ENCODE measurements around the gene ADAMTSL3. TPM values are rescaled to one million over a fixed set of nuclear protein-coding genes. Genes with fewer than 3 reads are reported as not detected.

Gene ADAMTSL3
- total RNA-seq, 1 experiment from 2014 or later, result 0.07 TPM

DNA sequence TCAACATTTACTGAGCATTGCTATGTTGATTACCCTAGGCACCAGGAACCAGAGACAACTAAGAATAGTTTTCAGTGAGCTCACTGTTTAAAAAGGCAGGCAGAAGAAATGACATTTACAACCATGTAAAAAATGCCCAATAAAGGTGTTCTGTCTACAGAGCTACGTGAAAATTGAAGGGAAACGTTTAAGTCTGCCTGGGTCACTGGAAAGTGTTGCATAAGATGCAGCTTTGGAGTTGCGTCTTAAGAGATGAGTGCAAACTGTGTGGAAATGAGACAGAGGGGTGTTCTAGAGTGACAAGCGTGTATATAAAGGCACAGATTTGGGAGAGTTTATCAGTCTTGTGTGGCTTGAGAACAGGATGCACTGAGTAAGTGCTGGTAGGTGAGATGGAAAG is 303.0 kb downstream of the ADAMTSL3 start:
- BruUV-seq (replicated peaks), result no TSS peak
- H3K27me3 Mint-ChIP-seq (ENCODE audit: insufficient read depth, unreplicated experiment), result peaks cover 18% of the 10 kb centered on the region
- Histone ChIP-seq H3K4me1 (no peaks in the 10 kb centered on the region), H3K9me3 (peaks cover 4% of the 10 kb centered on the region; the same call in 1 of the 2 replicates), H3K36me3 (ENCODE audit: control insufficient read depth, insufficient read depth, low read length) (no peaks in the 10 kb centered on the region), H3K27me3 (replicated peaks; ENCODE audit: control insufficient read depth, insufficient read depth, low read length) (no peaks in the 10 kb centered on the region), H3K4me3 (ENCODE audit: low read depth, low read length) (no peak overlapping the region)
- ChIA-PET CTCF (no interaction called here), POLR2A (no interaction called here)
- no peaks in the 10 kb centered on the region for H3K36me3 Mint-ChIP-seq (ENCODE audit: insufficient read depth, unreplicated experiment)
- TF ChIP-seq, protein P1, sequence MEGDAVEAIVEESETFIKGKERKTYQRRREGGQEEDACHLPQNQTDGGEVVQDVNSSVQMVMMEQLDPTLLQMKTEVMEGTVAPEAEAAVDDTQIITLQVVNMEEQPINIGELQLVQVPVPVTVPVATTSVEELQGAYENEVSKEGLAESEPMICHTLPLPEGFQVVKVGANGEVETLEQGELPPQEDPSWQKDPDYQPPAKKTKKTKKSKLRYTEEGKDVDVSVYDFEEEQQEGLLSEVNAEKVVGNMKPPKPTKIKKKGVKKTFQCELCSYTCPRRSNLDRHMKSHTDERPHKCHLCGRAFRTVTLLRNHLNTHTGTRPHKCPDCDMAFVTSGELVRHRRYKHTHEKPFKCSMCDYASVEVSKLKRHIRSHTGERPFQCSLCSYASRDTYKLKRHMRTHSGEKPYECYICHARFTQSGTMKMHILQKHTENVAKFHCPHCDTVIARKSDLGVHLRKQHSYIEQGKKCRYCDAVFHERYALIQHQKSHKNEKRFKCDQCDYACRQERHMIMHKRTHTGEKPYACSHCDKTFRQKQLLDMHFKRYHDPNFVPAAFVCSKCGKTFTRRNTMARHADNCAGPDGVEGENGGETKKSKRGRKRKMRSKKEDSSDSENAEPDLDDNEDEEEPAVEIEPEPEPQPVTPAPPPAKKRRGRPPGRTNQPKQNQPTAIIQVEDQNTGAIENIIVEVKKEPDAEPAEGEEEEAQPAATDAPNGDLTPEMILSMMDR (IDR thresholded peaks at IDR 0.05; ENCODE audit: insufficient read depth in 1 of 2, low read depth in 1 of 2, low read length in 1 of 2, severe bottlenecking in 1 of 2, unreplicated experiment in 1 of 2), result no peak
- no peak overlapping the region for H3K4me3 Mint-ChIP-seq (ENCODE audit: unreplicated experiment)
- H3K4me1 Mint-ChIP-seq (ENCODE audit: low read depth, unreplicated experiment), result no peaks in the 10 kb centered on the region
- intact Hi-C loops (cut with micrococcal nuclease; ENCODE audit: unreplicated experiment), result no loop called here
- no peaks in the 10 kb centered on the region for H3K9me3 Mint-ChIP-seq (ENCODE audit: unreplicated experiment)
- H3K27ac Mint-ChIP-seq (ENCODE audit: unreplicated experiment), result no peak overlapping the region
- DNase-seq, result no peak

DNA sequence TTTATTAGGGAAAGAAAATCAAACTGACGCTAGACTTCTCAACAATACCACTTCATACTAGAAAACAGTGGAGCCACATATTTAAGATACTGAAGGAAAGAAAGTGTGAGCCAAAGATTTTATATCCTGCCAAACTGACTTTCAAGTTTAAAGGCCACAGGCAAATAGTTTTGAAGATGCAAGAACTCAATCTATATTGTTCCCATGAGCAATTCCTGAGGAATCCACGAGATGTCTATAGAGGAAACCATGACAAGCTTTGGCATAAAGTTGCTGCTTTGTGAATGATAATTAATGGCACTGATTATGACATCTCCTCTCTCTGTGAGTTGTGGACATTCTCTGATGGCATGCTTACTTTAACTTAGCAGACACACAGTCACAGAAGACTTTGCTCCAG is 305.6 kb downstream of the ADAMTSL3 start:
- H3K36me3 Mint-ChIP-seq (ENCODE audit: insufficient read depth, unreplicated experiment), result no peaks in the 10 kb centered on the region
- no peaks in the 10 kb centered on the region for H3K4me1 Mint-ChIP-seq (ENCODE audit: low read depth, unreplicated experiment)
- TF ChIP-seq, protein P1 (IDR thresholded peaks at IDR 0.05; ENCODE audit: insufficient read depth in 1 of 2, low read depth in 1 of 2, low read length in 1 of 2, severe bottlenecking in 1 of 2, unreplicated experiment in 1 of 2), result no peak
- peaks cover 8% of the 10 kb centered on the region for H3K27me3 Mint-ChIP-seq (ENCODE audit: insufficient read depth, unreplicated experiment)
- Histone ChIP-seq H3K4me3 (ENCODE audit: low read depth, low read length) (no peak overlapping the region), H3K36me3 (ENCODE audit: control insufficient read depth, insufficient read depth, low read length) (no peaks in the 10 kb centered on the region), H3K9me3 (no peaks in the 10 kb centered on the region), H3K27me3 (replicated peaks; ENCODE audit: control insufficient read depth, insufficient read depth, low read length) (no peaks in the 10 kb centered on the region), H3K4me1 (no peaks in the 10 kb centered on the region)
- H3K9me3 Mint-ChIP-seq (ENCODE audit: unreplicated experiment), result peaks cover 8% of the 10 kb centered on the region
- BruUV-seq (replicated peaks), result no TSS peak
- no peak overlapping the region for H3K4me3 Mint-ChIP-seq (ENCODE audit: unreplicated experiment)
- CTCF ChIA-PET, result no interaction called here
- no peak for DNase-seq
- intact Hi-C loops (cut with micrococcal nuclease; ENCODE audit: unreplicated experiment), result no loop called here
- no peak overlapping the region for H3K27ac Mint-ChIP-seq (ENCODE audit: unreplicated experiment)
- POLR2A ChIA-PET, result no interaction called here

DNA sequence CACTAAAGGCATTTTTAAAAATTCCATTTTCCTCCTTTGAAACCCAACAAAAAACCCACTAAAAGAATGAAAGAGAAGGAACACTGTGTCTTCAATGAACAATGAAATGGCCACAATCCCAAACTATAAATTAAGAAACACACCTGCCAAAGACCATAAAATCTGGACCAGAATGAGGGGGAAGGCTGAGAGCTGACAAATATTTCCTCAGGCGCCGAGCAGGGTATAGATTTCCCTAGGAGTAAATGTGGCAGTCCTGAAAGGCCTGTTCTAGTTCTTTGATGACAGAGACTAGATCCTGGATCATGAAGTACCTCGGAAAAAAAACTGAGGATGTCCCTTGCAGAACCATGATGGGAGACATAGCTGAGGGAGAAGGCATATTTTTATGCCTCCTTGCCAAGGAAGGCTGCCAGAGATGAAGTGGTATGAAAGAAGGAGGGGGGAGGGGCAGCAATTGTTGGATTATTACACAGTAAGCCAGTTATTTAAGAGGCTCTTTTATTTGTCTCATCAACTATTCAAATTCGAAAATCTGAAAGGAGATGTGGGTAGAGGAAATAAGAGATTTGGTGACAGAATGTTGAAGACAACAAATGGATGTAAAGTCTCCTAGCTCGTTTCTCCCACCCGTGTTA is 306.4 kb downstream of the ADAMTSL3 start:
- Mint-ChIP-seq H3K27ac (ENCODE audit: unreplicated experiment) (no peak overlapping the region), H3K36me3 (ENCODE audit: insufficient read depth, unreplicated experiment) (no peaks in the 10 kb centered on the region), H3K27me3 (ENCODE audit: insufficient read depth, unreplicated experiment) (peaks cover 8% of the 10 kb centered on the region), H3K4me1 (ENCODE audit: low read depth, unreplicated experiment) (no peaks in the 10 kb centered on the region), H3K9me3 (ENCODE audit: unreplicated experiment) (peaks cover 9% of the 10 kb centered on the region), H3K4me3 (ENCODE audit: unreplicated experiment) (no peak overlapping the region)
- TF ChIP-seq, protein P1 (IDR thresholded peaks at IDR 0.05; ENCODE audit: insufficient read depth in 1 of 2, low read depth in 1 of 2, low read length in 1 of 2, severe bottlenecking in 1 of 2, unreplicated experiment in 1 of 2), result no peak
- no peak for DNase-seq
- CTCF ChIA-PET, result no interaction called here
- intact Hi-C loops (cut with micrococcal nuclease; ENCODE audit: unreplicated experiment), result no loop called here
- H3K4me3 ChIP-seq (ENCODE audit: low read depth, low read length), result no peak overlapping the region
- POLR2A ChIA-PET, result no interaction called here
- no peaks in the 10 kb centered on the region for H3K36me3 ChIP-seq (ENCODE audit: control insufficient read depth, insufficient read depth, low read length)
- H3K9me3 ChIP-seq, result no peaks in the 10 kb centered on the region
- BruUV-seq (replicated peaks), result no TSS peak
- H3K27me3 ChIP-seq (replicated peaks; ENCODE audit: control insufficient read depth, insufficient read depth, low read length), result no peaks in the 10 kb centered on the region
- no peaks in the 10 kb centered on the region for H3K4me1 ChIP-seq

Data from Caco-2 (cell line).